Measurements from ENCODE around the gene COL4A1. TPM values are rescaled to one million over a fixed set of nuclear protein-coding genes. Genes with fewer than 3 reads are reported as not detected.

Gene COL4A1
- total RNA-seq, 4 donors from 2014 or later, result 989 to 1,633 (median 1,298) TPM

DNA sequence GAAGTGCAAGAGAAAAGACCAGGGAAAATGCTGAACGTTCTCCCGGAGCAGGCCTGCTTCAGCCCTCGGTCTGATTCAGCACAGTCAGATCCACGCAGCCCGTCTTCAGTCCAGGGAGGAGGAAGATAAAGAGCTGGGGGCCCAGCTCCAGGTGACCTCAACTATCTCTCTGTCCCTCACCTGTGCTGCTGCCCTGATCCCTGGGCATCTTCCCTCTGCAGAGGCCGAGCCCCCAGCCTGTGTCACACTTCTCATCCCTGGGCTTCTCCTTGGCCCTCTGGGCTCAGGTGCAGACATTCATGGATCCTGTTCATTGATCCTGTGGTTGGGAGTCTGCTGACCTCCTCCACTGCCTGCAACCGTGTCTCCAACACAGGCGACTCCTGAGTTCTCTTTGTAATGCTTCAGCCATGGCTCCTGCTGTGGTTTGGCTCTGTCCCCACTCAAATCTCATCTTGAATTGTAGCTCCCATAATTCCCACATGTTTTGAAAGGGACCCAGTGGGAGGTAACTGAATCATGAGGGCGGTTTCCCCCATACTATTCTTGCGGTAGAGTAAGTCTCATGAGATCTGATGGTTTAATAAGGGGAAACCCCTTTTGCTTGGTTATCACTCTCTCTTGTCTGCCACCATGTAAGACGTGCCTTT is 28.0 kb upstream of the COL4A1 start:
- TF ChIP-seq, protein P1, sequence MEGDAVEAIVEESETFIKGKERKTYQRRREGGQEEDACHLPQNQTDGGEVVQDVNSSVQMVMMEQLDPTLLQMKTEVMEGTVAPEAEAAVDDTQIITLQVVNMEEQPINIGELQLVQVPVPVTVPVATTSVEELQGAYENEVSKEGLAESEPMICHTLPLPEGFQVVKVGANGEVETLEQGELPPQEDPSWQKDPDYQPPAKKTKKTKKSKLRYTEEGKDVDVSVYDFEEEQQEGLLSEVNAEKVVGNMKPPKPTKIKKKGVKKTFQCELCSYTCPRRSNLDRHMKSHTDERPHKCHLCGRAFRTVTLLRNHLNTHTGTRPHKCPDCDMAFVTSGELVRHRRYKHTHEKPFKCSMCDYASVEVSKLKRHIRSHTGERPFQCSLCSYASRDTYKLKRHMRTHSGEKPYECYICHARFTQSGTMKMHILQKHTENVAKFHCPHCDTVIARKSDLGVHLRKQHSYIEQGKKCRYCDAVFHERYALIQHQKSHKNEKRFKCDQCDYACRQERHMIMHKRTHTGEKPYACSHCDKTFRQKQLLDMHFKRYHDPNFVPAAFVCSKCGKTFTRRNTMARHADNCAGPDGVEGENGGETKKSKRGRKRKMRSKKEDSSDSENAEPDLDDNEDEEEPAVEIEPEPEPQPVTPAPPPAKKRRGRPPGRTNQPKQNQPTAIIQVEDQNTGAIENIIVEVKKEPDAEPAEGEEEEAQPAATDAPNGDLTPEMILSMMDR (IDR thresholded peaks at IDR 0.05; ENCODE audit: low read depth), result no peak

DNA sequence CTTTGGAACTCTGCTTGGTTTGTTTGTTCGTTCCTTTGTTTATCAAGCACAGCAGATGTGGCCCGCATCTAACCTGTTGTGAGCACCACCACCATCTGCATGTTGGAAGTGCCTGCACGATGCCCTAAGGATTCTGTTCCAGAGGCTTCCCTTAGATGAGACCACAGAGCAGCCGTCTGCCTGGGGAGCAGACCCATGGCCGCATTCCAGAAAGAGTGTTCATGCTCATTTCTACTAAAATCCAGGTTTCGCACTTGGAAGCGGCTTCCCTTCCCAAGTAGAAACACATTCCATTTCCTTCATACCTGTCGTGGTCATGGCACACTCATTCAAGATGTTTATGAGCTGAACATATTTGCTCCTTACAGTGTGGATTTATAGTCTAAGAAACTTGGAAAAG is 27.3 kb upstream of the COL4A1 start:
- TF ChIP-seq, protein P1 (IDR thresholded peaks at IDR 0.05; ENCODE audit: low read depth), result no peak

DNA sequence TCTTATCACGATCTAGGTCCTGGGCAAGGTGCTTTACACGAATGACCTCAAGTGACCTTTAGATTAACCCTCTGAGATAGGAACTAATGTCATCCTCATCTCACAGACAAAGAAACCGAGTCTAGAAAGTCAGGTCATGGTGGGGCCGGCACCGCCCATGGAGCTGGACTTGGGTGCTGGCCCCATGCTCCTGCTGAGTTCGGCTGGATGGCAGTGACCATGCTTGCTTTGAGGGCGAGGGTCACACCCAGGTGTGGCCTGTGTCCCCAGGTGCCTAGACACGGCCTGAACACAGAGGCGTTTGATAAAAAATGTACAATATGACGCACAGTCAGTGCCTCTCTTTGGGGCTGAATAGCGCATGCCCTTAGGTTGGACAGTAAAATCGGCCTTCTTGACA is 26.9 kb upstream of the COL4A1 start:
- TF ChIP-seq, protein P1 (IDR thresholded peaks at IDR 0.05; ENCODE audit: low read depth), result no peak

DNA sequence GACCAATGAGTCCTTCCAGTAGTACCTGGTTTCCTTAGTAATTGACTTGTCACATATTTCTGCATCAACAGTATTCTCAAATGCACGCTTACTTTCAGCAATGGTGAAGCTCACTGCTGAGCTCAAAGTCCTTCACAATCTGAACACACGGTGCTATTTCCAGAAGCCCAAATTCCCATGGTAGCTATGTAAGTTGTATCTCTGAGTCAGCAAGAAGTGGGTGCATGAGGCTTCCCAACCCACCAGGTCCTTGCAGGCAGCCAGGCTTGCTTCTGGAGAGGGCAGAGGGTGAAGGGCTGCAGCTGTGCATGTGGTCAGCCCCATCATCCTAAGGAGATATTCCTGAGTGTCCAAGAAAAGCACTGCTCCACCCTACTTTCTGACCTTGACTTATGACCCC is 25.8 kb upstream of the COL4A1 start:
- TF ChIP-seq, protein P1 (IDR thresholded peaks at IDR 0.05; ENCODE audit: low read depth), result no peak

DNA sequence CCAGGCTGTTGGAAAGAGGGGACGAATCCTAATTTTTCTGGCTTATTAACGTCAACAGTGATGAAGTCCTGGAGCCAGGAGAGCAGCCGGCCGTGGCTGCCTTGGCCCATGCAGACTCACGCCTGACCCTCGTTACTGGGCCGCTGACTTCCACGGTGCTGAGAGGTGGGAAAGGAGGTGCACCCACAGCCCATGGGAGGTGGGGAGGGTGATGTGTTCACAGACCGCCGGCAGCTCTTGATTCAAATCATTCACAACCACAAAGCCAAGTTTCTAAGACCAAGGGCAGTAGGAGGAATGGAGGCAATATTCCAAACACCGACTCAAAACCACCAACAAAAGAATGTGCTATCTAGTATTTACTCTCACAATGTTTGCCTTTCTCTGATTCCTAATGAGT is 24.4 kb upstream of the COL4A1 start:
- TF ChIP-seq, protein P1 (IDR thresholded peaks at IDR 0.05; ENCODE audit: low read depth), result no peak

DNA sequence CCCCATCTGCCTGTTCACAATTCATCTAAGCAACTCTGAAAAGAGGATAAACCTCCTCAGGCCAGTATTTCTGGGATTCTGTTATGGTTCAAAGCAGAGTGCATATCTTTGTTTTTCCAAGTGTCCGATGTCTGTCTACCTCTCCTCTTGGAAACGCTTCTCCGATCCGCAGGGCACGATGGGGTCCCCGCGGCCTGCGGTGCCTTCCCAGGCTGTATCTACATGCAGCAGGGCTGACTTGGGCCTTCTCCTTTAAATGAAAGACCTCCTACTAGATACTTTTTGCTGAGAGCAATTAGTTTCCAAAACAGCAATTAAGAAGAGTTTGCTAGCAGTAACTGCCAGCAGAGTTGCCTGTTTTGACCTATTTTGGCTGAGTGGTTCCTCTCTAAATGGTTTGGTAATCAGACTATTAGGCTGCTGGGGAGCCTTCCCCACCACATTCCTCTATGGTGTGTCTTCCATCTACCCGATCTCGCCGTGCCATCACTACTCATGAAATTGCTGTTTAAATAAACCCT is 23.6 kb upstream of the COL4A1 start:
- TF ChIP-seq, protein P1 (IDR thresholded peaks at IDR 0.05; ENCODE audit: low read depth), result no peak

DNA sequence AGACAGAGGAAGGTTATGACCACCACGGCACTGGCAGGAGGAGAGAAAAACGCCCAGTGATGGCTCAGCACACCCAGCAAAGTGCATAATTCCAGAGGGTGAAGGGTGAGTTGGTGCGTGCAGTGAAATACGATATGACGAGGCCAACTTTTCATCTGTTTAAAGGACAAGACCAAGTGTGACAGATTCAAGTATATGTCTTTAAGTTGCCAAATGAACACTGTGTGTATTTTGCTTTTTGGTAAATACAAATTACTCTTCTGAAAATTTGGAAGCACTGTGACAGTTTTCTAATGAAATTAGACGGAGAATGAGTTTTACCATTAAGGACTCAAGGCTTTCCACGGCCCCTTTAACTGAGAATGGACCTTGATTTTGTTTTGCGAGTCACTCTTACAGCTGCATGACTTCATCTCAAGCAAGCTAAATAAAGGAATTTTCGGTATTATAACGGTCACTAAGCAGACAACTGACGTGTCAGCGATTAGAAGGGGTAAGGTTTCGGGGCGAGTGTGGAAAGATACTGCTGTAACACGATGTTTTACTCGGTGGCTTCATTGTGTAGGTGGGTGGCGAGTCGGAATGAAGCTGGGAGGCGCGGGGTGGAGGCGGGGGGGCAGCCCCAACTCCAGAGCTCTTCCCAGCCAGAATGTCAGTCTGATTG is 23.0 kb upstream of the COL4A1 start:
- TF ChIP-seq, protein P1 (IDR thresholded peaks at IDR 0.05; ENCODE audit: low read depth), result no peak

Measured in subcutaneous adipose tissue (tissue), 4 donors.